Measurements from ENCODE around the gene ICAM1.
"Not testable (repeated sequence)": the region's sequence is repeated elsewhere in the genome, so short reads cannot be mapped to it uniquely, and the experiment has no call there.

The ICAM1 gene, protein sequence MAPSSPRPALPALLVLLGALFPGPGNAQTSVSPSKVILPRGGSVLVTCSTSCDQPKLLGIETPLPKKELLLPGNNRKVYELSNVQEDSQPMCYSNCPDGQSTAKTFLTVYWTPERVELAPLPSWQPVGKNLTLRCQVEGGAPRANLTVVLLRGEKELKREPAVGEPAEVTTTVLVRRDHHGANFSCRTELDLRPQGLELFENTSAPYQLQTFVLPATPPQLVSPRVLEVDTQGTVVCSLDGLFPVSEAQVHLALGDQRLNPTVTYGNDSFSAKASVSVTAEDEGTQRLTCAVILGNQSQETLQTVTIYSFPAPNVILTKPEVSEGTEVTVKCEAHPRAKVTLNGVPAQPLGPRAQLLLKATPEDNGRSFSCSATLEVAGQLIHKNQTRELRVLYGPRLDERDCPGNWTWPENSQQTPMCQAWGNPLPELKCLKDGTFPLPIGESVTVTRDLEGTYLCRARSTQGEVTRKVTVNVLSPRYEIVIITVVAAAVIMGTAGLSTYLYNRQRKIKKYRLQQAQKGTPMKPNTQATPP

DNA sequence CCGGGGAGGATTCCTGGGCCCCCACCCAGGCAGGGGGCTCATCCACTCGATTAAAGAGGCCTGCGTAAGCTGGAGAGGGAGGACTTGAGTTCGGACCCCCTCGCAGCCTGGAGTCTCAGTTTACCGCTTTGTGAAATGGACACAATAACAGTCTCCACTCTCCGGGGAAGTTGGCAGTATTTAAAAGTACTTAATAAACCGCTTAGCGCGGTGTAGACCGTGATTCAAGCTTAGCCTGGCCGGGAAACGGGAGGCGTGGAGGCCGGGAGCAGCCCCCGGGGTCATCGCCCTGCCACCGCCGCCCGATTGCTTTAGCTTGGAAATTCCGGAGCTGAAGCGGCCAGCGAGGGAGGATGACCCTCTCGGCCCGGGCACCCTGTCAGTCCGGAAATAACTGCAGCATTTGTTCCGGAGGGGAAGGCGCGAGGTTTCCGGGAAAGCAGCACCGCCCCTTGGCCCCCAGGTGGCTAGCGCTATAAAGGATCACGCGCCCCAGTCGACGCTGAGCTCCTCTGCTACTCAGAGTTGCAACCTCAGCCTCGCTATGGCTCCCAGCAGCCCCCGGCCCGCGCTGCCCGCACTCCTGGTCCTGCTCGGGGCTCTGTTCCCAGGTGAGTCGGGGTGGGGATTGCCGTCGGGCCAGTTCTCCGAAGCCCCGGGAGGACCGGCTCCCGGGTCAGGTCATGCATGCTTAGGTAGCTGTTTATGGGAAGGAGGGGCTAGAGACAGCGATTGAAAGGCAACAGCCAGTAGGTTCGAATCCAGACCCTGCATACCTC lies at the start of gene ICAM1:
ICAM1 (plus strand) TSS at position 505 of the 779 bp plus-strand sequence; CDS start at position 545, 40 bp downstream.
- no peak for DNase-seq

DNA sequence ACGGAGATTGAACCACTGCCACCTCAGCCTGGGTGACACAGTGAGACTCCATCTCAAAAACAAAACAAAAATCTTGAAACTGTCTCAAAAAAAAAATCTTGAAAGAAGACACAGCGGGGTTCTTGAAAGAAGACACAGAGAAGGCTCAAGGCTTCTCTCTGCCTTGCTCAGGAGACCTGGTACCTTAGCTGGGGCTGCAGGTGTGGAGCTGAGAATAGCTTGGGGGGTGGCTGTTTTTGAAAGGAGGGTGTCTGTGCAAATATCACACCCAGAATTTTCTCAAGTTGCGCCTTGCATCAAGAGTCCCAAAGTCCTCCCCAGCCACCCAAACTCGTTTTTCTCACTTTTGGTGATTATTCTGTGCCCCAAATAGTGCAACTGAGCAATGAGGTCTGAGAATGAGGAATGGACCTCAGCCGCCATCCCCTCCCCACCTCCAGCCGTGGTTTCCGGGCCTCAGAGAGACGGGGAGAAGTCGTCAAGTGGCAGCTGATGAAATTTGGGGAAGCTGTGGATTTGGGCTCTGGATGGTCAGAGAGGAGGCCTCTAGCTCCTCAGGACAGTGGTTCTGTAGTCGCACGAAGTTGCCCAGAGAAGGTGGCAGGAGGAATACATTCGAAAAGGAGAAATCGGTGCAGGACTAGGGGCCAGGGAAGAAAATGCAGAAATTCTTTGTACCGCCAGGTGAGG lies 48.6 kb upstream of the ICAM1 start:
- DNase-seq = no peak

DNA sequence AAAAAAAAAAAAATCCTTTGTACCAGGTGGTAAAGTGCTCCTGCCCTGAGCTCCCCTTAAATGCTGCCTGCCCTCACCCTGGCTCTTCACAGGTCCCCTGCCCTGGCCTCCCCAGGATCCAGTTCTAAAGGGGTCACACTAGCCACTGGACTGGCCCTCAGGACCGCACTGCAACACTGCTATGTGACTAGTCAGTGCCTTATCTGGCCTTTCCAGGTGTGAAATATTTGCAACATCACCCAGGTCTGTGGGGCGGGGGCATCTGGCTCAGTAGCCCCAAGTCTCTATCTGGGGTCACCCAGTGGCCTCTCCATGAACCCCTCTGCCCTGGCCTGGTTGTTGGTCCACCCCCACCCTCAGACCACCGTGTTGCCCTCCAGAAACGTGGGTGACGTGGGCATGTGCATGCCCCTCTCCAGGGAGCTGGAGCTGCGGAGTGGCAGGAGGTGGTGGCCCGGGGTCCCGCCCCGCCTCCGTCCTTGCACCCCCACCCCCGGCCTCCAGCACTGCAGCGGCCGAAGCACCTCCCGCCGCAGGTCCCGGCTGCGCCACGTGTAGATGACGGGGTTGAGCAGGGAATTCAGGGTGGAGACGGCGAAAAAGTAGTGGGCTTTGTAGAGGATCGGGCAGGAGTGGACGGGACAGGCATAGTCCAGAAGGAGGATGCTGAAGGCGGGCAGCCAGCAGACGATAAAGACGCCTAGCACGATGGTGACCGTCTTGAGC lies 47.3 kb upstream of the ICAM1 start:
- no peak for DNase-seq

DNA sequence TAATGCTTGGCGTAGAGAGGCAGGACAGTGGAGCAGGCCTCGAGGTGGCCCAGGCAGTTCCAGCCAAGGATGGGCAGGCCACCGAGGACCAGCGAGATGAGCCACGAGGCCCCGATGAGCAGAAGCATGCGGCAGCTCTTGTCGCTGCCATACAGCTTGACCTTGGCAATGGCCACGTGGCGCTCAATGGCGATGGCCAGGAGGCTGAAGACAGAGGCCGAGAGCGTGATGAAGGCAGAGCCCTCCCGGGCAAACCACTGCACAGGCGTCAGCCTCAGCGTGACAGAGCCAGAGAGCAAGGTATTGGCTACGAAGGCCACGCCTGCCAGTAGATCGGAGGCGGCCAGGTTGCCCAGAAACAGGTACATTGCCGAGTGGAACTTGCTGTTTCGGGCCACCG lies 46.6 kb upstream of the ICAM1 start:
- no peak for DNase-seq

DNA sequence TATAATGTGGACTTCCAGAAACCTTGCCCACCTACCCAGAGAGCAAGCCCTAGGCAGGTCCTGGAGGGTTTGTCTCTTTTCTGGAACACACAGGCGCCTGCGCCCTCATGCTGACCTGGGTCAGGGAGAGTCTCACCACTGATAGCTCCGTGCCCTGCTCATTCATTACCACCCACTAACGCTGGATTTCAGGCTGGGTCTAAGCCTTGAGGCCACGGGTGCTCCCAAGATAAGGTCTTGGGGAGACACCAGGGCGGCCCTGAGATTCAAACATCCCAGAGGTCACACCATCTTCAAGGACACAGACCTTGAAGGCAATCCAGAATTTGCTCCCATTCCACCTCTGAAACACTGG lies 44.9 kb upstream of the ICAM1 start:
- no peak for DNase-seq

DNA sequence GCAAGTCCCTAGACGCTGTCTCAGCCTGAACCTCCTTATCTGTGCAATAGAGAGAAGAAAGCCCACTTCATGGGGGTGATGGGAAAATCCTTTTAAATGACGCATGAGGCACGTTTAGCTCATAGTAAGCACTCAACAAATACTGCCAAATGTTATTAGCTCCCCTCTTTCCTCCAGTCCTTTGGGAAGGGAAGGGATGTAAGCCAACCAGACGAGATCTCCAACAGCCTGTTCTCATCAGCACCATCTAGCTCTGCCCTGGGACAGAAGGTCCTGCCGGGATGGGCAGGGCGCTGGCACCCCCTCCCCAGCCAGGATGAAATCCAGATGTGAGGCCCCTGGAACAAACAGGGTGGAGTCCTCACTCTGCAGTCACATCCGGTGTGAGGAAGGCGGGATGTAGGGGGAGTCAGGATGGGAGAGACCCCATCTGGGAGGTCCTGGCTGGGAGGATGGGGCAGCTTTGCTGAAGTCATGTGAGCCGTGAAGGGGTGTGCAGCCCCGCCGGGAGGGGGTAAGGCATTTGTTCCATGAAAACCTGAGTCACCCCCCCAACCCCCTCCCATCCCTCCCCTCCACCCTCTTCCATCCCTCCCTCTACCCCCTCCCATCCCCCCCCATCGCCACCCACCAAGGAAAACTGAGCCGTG lies 44.4 kb upstream of the ICAM1 start:
- DNase-seq = no peak

DNA sequence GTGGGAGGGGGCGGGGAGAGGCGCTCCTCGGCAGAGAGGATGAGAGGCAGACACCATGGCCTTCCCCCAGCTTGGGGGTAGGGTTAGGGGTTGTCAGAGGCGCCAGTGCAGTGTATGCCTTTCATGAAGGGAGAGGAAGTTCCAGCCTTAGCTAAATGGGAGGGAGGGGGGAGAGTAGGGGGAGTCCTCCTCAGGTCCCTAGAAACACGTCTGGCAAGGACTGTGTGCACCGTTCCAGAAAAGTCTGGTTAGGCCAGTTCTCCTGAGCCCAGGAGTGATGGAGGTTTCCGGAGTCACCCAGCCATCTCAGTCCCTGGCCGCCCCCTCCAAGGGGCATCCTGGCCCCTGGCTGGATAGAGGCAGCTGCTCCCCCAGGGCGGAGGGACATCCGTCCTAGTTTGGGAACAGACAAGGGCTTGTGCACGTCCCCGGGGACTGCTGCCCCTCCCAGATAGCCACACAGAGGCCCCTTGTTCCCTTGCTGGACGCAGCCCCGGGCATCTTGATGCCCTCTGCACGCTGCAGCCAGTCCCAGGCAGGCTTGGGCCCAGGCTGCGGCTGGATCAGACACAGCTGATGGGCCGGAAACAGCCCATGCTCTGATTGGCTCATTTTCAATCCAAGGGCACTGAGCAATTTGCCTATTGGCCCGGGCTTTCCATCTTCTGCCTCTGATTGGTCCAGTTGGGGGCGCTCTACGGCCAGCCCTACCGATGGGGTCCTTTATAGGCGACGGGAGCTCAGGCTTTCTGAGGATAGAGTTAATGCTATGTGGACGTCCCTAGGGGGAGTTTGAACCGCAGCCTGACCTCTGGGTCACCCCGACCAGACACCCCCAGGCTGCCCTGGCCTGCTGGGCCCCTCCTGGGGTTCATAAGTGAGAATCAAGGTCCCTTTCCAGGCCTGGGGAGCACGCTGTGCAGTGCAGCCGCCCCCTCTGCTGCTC lies 43.6 kb upstream of the ICAM1 start:
- no peak for DNase-seq

DNA sequence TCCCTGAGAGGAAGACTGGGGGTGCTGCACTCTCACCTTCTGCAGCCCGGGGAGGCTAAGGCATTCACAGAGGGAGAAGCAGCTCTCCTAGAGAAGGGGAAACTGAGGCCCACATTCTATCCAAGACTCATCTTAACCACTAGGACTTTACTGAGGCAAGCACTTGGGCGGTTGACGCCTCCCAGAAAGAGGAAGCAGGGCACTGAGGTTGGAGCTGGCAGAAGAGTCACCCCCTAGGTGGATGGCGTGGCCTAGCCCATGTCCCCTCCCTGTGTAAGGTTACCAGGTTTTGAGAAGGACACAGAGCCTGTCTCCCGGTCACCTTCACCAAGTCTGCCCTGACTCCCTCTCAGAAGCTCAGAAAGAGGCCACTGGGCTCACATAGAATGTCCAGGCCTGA lies 42.5 kb upstream of the ICAM1 start:
- no peak for DNase-seq

DNA sequence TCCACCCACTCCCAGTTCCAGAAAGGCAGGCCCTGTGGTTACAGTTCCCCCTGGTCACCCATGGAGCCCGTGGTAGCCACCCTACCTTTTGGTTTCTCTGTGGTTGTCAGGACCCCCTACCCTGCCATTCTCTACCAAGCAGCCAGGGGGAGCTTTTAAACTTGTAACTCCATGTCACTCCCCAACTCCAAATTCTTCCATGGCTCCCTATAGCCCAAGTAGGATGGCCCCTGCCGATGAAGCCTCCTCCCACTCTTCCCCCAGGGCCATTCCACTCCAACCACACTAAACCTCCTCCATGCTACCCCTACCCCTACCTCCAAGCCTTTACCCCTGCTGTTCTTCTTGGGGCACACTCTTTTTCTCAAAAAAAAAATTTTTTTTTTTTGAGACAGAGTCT lies 42.0 kb upstream of the ICAM1 start:
- no peak for DNase-seq

DNA sequence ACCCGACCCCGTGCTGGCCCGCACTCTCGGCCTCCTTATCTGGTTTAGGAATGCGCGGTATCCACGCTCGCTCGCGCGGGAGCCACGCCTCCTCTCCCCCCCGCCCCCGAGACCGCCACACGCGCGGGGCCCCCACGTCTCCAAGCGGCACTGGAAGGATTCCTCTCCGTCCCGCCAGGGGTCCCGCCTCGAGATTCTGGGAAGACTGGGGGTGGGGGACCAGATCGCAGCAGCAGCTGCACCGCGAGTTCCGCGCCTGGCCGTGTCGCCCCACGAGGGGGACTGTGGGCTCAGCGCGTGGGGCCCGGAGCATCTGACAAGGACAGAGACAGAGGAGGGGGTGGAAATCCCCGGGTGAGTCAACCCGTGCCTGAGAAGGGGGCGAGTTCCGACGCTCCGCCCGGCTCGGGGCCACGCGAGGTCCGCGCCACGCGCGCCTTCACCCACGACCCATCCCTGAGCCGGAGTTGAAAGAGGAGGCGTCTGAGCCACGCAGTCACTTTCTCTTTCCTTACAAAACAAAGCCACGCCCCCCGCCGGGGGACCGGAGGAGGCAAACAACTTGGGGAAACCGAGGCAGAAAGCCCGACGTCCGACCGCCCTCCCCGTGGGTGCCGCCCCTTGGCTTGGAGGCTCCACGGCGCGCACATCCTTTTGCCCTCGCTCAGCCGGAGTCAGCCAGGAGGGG lies 40.6 kb upstream of the ICAM1 start:
- no peak for DNase-seq

DNA sequence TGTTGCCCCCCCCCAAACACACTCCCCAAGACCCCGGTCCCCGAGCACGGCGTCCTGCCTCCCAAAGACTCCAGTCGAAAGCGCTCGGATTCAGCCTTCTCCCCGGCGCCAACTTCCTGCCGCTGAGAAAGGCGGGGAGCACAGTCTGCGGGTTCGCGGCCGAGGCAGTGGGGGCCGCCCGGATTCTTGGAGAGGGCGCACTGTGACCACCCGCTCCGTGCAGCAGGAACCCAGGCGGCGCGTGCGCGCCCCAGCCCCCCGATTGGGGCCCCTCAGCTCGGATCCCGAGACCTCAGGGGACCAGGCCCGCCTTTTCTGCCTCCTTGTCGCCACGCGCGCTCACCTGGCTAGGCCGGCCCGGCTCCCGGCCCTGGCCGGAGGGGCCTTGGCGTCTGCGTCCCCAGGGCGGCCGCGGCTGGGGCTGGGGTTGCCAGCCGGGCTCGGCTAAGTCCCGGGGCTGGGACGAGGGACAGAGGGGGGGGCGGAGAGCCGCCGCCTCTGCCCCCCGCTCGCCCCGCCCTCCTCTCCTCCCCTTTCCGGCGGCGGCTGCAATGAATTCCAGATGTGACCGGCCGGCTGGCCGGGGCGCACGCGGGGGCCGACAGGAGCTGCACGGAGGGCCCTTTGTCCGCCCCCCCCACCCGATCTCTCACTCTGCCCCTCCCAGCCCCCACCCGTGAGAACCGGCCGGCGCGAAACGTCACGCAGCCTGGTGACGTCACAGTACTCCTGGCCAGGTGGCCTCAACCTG lies 39.9 kb upstream of the ICAM1 start, which contains the start of gene S1PR2:
S1PR2 (minus strand) TSS at position 471 of the 751 bp plus-strand sequence. CDS start 6,426 bp downstream, outside the sequence.
- no peak for DNase-seq

DNA sequence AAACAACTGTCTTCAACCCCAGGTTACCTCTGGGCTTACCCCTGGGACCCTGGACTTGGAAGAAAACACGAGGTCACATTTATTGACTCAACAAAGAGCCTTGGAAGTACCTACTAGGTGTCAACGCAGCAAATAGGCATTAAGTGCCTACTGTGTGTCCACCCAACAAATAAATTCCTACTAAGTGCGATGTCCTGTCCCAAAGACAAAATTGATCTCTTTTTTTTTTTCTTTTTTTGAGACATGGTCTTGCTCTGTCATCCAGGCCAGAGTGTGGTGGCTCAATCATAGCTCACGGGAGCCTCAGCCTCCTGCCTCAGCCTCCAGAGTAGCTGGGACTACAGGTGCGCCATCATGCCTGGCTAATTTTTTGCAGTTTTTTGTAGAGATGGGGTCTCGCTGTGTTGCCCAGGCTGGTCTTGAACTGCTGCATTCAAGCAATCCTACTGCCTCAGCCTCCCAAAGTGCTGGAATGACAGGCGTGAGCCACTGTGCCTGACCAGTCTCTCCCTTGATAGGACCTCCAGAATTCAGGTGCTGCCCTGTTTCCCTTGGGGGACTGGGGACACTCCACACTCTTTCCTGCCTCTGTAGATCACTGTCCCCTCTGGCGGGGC lies 39.2 kb upstream of the ICAM1 start:
- DNase-seq = no peak

DNA sequence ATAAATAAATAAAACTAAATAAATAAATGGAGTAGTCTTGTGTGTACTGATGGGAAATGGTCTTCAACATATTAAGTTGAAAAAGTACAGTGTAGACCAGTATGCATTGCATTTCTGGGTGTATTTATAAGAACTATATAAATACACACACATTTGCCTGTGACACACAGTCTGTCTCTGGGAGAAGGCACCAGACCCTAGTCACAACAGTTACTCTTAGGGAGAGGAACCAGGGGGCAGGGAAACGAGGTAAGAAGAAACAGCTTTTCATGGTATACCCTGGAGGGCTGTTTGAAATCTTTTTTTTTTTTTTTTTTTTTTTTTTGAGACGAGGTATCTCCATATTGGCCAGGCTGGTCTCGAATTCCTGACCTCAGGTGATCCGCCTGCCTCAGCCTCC lies 37.0 kb upstream of the ICAM1 start:
- DNase-seq = no peak

DNA sequence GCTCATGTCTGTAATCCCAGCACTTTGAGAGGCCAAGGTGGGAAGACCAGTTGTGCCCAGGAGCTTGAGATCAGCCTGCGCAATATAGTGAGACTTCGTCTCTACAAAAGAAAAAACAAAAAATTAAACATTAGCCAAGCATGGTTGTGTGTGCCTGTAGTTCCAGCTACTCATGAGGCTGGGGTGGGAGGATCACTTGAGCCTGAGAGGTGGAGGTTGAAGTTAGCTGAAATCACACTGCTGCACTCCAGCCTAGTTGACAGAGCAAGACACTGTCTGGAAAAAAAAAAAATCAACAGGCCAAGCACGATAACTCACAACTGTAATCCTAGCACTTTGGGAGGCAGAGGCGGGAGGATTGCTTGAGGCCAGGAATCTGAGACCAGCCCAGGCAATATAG lies 35.9 kb upstream of the ICAM1 start:
- no peak for DNase-seq

DNA sequence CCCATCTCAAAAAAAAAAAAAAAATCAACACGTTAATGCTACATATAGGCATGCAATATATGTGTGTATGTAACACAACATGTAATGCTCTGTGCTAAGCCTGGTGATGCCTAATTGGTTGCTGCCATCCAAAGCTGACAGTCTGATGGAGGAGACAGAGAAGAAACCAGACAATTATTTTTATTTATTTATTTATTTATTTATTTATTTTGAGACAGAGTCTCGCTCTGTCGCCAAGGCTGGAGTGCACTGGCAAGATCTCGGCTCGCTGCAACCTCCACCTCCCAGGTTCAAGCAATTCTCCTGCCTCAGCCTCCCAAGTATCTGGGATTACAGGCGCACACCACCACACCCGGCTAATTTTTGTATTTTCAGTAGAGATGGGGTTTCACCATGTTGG lies 35.5 kb upstream of the ICAM1 start:
- DNase-seq = not testable (repeated sequence)

DNA sequence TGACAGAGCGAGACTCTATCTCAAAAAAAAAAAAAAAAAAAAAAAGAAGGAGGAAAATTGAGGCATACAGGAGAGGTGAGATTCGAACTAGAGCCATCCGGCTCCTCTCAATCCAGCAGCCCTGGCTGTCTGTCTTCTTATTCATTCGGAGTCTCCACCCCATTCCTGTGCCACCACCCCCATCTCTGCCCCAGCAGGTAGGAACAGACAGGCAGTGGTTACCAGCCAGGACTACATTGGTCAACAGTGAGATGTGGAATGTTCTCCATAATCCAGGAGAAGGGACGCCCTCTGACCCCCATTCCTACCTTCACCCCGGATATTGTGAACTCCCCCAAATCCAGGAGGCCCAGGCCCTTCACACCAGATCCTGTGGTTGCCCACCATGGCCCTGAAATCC lies 33.2 kb upstream of the ICAM1 start:
- DNase-seq = no peak

DNA sequence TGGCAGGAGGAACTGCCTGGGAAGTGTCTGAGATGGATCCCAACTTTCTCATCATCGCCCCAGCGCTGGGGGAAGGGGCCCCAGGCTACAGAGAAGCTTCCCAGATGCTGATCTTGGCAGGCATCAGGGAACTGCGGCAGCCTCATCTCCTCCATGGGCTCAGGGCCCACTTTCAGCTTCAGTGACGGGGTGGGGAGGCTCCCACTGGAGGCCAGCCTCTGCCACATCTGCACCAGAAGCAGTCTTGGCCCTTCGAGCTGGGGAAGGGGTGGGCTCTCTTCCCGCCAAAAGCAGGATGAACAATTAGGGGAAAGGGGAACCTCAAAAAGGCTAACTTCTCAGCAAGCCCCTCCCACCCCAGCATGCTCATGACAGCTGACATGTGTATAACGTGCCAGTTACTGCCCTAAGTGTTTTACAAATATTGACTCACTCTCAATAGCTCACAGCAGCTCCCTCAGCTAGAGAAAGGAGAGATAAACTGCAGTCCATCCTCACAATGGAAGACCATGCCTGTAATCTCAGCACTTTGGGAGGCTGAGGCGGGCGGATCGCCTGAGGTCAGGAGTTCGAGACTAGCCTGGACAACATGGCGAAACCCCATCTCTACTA lies 32.6 kb upstream of the ICAM1 start:
- no peak for DNase-seq

DNA sequence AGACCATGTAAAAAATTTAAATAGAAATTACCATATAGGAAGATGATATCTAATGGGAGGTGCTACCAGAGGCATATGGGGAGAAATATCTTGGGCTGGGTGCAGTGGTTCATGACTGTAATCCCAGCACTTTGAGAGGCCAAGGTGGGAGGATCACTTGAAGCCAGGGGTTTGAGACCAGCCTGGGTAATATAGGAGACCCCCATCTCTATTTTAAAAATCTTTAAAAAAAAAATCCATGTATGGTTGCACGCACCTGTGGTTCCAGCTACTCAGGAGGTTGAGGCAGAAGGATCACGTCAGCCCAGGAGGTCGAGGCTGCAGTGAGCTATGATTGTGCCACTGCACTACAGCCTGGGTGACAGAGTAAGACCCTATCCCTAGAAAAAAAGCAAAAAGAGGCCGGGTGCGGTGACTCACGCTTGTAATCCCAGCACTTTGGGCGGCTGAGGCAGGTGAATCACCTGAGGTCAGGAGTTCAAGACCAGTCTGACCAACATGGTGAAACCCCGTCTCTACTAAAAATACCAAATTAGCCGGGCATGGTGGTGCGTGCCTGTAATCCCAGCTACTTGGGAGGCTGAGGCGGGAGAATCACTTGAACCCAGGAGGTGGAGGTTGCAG lies 29.0 kb upstream of the ICAM1 start:
- DNase-seq = not testable (repeated sequence)

Data from NCI-H524 treated with DMSO at 0.1 percent for 48 hours (cell line).